GM19023 (cell line): Measurements from ENCODE around the gene NODAL.

Source experiments
- ATAC-seq: cut with Tn5 transposase; IDR thresholded peaks from one replicate; pipeline ENCODE4 v1.9.1; 2021; ENCODE audit warnings: mild to moderate bottlenecking, moderate library complexity; ENCODE audit not compliant: unreplicated experiment

The NODAL gene

DNA sequence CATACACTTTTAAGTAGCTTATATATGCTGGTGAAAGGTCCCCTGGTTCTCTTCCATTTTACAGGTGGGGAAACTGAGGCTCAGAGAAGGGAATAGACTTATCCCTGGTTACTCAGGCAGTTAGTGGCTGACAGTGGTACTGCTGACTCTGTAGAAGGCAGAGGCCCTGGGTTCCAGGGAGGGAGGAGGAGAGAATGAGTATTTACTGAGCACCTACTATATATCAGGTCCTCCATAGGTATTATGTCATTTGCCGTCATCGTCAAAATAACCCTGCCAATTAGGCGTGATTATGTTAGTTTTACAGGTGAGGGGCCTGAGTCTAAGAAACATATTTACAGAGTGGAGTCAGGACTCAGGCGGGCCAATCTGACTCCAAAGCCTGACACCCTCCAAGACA, 23.8 kb upstream of the NODAL start:
- ATAC-seq, result no peak

DNA sequence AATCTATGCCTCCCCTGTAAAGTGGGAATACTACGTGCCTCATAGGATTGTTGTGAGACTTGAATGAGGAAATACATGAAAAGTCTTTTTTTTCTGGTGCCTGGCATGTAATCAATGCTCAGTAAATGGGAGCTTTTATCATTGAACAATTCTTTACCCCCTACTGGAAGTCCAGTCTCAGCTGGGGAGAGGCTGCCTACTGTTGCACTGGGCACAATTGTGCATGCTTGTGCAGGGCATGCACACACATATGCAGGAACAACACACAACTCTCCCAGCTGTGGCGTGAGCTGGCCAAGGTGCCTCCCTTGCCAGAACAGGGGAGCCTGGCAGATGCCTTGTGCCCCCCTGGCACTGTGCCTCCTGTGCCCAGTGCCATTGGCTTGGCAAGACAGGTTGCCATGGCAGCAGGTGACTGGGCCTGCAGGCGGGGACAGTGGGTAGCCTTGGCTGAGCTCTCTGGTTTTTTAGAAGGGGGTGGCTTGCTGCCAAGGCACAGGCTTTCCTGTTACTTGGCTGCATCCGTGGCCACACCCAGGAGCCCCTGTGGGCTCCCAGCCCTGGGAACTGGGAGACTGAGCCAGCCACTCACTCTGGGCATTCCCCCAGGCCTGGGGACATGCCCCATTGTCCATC, 21.0 kb upstream of the NODAL start:
- ATAC-seq, result no peak

GRCh38 chr10:70461397-70462348, 20.2 kb upstream of the NODAL start:
- no peak for ATAC-seq

- no peak for ATAC-seq
Observed at GRCh38 chr10:70459774-70460490, 18.5 kb upstream of the NODAL start.

- no peak for ATAC-seq
Observed at GRCh38 chr10:70459061-70459773, 17.7 kb upstream of the NODAL start.

DNA sequence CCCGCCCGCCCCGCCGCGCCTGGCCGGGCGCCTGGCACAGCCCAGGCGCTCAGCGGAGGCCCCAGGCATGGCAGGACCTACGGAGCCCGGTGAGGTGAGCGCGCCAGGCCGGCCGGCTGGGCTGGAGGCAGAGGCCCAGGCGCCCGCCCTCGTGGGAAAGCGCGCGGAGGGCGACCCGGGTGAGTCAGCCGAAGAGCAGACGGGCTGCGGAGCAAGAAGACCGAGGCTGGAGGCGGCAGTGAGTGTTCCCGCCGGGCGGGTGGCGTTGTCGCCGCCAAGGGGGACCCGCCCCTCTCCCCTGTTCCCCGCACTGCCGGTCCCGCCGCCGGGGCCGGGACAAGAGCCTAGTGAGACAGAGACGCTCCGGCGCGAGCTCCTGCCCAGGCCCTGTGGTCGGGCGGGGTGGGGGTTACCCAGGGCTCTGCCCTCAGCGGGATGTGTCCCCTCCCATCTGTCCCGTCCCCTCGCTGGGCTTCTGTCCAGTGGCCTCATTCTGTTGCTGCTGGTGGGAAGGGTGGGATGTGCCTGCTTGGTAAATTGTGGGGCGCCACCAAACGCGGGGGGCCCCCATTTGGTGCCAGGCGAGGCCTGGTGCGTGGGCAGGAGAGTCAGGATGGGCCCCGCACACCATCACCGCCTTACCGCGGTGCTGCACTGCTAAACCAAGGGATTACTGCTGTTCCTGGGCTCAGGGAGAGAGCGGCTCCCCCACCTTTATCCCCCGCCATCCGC, 17.0 kb upstream of the NODAL start:
- ATAC-seq, result no peak

DNA sequence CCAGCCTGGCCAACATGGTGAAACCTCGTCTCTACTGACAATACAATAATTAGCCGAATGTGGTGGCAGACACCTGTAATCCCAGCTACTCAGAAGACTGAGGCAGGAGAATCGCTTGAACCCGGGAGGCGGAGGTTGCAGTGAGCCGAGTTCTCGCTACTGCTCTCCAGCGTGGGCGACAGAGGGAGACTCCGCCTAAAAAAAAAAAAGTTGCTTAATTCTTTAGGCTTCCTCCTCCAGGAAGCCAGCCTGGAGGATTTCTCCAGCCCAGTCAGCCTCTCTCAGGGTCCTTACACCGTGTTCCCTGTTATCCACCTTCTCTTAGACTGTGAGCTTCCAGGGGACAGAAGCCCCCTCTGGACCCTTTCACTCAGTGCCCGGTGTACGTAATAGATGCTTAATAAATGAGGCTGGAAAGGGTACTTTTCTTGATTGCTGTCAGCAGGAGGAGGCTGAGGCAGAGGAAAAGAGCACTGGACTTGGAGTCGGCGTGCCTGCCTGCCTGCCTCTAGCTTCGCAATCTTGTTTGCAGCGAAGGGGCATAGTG, 16.4 kb upstream of the NODAL start:
- ATAC-seq, result no peak

DNA sequence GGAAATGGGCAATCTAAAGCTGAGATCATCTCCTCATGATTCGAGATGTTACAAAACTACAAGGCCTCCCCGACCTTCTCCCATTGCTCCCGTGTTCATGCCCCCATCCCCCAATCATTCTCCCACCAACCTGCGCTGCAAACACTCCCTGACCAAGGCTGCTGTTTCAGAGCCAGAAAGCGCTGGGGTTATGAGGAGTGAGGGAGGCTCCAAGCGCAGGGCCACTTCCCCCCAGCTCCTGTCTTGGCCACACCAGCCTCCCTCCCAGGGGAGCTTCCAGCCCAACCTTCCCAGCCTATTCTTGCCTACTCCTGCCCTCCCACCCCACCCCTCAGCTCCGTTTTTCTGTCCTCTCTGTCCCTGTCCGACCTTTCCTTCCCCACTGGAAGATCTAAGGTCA, 14.7 kb upstream of the NODAL start:
- no peak for ATAC-seq

DNA sequence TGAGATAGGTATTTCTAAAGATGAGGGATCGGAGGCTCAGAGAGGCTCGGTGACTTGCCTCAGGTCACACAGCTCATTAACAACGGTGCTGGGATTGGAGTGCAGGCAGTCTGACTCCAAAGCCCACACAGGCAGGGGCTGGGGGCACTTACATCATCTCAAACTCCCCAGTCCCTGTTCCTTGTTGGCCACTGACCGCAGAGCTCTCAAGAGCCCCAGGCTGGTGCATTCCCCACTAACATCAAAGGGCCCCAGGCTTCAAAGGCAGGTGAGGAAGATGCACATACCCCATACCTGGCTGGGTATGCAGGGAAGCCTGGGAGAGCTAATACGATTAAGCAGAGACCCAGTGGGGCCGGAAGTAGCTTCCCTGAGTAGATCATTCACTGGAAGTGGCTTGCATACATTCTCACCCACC, 13.7 kb upstream of the NODAL start:
- ATAC-seq, result no peak

DNA sequence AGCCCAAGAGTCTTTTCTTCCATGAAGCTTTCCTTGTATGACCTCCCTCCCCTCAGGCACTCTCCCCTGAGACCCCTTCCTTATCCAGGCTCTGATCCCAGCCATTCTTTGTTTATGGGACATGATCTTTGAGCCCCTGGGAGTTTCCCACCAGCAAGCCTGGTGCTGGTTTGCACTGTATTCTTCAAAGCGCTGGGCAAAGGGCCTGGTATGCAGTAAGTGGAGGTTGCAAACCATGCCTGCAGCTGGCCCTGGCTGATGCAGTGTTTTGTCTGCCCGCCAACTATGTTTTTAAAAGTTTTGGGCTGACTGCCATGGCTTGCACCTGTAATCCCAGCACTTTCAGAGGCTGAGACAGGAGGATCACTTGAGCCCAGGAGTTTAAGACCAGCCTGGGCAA, 6.8 kb upstream of the NODAL start:
- no peak for ATAC-seq

DNA sequence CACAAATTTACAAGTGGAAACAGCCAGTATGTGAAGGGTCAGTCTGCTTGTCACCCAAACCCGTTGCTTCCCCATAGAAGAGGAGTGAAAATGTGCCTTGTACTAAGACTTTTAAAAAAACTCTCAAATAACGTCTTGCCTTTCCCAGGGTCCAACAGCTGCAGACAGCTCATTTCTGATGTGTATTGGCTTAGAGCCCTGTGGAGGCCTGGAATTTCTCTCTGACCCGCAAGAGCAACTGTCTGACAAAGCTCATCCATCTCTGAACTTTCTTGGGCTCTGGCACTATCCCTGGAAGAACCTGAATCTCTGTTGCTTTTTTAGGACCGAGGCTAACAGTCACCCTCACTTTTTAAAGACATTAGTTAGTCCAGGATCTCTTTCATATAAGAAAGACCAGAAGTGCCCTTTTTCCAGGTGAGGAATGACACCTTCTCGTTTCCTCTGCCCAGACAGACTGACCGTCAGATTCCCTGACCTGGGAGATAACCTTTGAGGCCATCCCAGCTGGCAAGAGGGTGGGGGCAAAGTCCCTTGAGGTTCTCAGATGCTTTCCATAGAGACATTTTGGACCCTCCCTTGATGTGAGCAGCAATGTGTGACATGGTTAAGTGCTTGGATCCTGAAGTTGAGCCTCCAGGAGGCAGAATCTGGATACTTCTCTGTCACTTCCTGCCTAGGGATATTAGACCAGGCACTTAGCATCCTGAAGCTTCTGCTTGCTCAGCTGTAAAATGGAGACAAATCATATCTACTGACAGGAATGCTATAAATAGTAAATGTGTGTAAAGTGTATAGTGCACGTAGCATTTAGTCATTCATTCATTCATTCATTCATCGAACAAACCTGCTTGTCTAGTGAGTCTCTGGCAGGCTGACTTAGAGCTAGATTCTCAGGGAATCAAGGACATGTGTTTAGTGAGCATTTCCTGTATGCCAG, 4.5 kb upstream of the NODAL start:
- no peak for ATAC-seq

GRCh38 chr10:70444744-70445143, 3.3 kb upstream of the NODAL start:
- no peak for ATAC-seq

- no peak for ATAC-seq
Observed at GRCh38 chr10:70442332-70442988, 979 bp upstream of the NODAL start.

DNA sequence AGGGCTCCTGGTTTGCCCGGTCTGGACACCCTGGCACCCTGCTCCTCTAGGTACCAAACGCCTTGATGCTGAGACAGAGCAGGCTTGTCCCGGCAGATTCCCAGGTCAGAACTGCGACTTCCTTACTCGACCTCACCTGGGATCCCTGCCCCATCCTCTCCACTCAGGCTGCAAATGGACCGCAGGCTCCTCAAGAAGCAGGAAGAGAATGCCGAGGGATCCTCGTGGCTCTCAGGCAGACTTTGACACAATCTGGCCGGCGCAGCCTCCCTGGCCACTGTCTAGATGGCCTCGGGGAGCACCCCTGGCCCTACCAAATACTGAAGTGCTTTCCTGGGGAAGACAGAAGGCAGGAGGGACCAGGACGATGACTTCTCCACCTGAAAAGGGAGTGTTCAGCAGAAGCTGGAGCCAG, 421 bp upstream of the NODAL start:
- no peak for ATAC-seq

- ATAC-seq, result no peak
Observed at GRCh38 chr10:70440296-70441160, 953 bp downstream of the NODAL start.

GRCh38 chr10:70437721-70438120, 3.8 kb downstream of the NODAL start:
- ATAC-seq, result no peak
